Endodermal cell (in vitro differentiated cells): ENCODE results near the gene FARP1. TPM values are rescaled to one million over a fixed set of nuclear protein-coding genes. Genes with fewer than 3 reads are reported as not detected.

ENCODE experiments used
- DNase-seq: peaks from one replicate; pipeline ENCODE4 v3.0.0-alpha.2; 2017
- H3K27ac ChIP-seq: 2 replicates; pipeline ENCODE4 v1.5.1; 2013; ENCODE audit warnings: mild to moderate bottlenecking, low read depth, low read length, moderate library complexity
- H3K27me3 ChIP-seq: 2 replicates; pipeline ENCODE4 v1.6.1; 2013; ENCODE audit warnings: mild to moderate bottlenecking, low read length, moderate library complexity; ENCODE audit not compliant: insufficient read depth, control insufficient read depth, poor library complexity, severe bottlenecking
- H3K36me3 ChIP-seq: 2 replicates; pipeline ENCODE4 v1.7.0; 2013; ENCODE audit warnings: mild to moderate bottlenecking, low read length, moderate library complexity; ENCODE audit not compliant: control insufficient read depth, insufficient read depth
- H3K4me1 ChIP-seq: one replicate; pipeline ENCODE4 v1.7.0; 2013; ENCODE audit warnings: low read length; ENCODE audit not compliant: control insufficient read depth, insufficient read depth
- H3K4me3 ChIP-seq: 2 replicates; pipeline ENCODE4 v1.5.1; 2013; ENCODE audit warnings: mild to moderate bottlenecking, low read length, moderate library complexity
- H3K9ac ChIP-seq: 2 replicates; pipeline ENCODE4 v1.6.1; 2013; ENCODE audit warnings: mild to moderate bottlenecking, low read length, moderate library complexity; ENCODE audit not compliant: poor library complexity, severe bottlenecking; ENCODE audit errors: extremely low read depth
- H3K9me3 ChIP-seq: 2 replicates; pipeline ENCODE4 v1.6.1; 2013; ENCODE audit warnings: mild to moderate bottlenecking, low read length, moderate library complexity; ENCODE audit not compliant: control insufficient read depth
- H3K27ac Mint-ChIP-seq: 2 replicates; pipeline ENCODE4 v1.8.0; 2020; ENCODE audit warnings: mixed read lengths
- H3K27me3 Mint-ChIP-seq: 2 replicates; pipeline ENCODE4 v1.8.0; 2021; ENCODE audit warnings: mild to moderate bottlenecking, mixed read lengths; ENCODE audit not compliant: insufficient read depth
- H3K36me3 Mint-ChIP-seq: 2 replicates; pipeline ENCODE4 v1.8.0; 2020; ENCODE audit warnings: low read depth, mixed read lengths
- H3K4me1 Mint-ChIP-seq: 2 replicates; pipeline ENCODE4 v1.8.0; 2020; ENCODE audit warnings: mixed read lengths
- H3K4me3 Mint-ChIP-seq: 2 replicates; pipeline ENCODE4 v1.8.0; 2020; ENCODE audit warnings: mild to moderate bottlenecking, moderate library complexity, mixed read lengths
- H3K9me3 Mint-ChIP-seq: 2 replicates; pipeline ENCODE4 v1.8.0; 2020; ENCODE audit warnings: mild to moderate bottlenecking, mixed read lengths
- CTCF ChIP-seq: fragments of 200-600 bp; sonication (generic); conservative IDR thresholded peaks from 2 replicates; pipeline ENCODE4 v1.5.0; 2021; ENCODE audit warnings: antibody characterized with exemption, mild to moderate bottlenecking
- WGBS, 2 experiments: methylation state at CpG; one replicate each; pipeline versions ENCODE4 v1.1.5 to v1.1.7; 2013; ENCODE audit warnings: missing lambda C conversion rate in 2 of 2, mixed read lengths in 1 of 2; ENCODE audit not compliant: insufficient coverage in 1 of 2, insufficient read length in 1 of 2; 5-methylcytosine and 5-hydroxymethylcytosine counted together
- total RNA-seq, 2 donors: library from RNA; stranded (reverse); fragmentation: NEBNext Ultra II Directional in 1 of 2; extraction: Animal tissue kit (Norgen Biotek cat#: 25700) in 1 of 2; gene quantifications; 2 replicates in 1 of 2; 3 replicates in 1 of 2; pipeline ENCODE4 v1.2.1, GENCODE V29; 2021

The FARP1 gene
- total RNA-seq, 2 donors from 2014 or later, result 237 to 319 TPM

GRCh38 chr13:98403076-98403475, 260.2 kb downstream of the FARP1 start:
- H3K4me3 ChIP-seq, result no peak overlapping the region
- H3K27me3 ChIP-seq, result no peaks in the 10 kb centered on the region
- H3K4me3 Mint-ChIP-seq, result no peak overlapping the region
- H3K9me3 Mint-ChIP-seq, result no peaks in the 10 kb centered on the region
- H3K36me3 ChIP-seq, result peaks cover 98% of the 10 kb centered on the region
- peaks cover 20% of the 10 kb centered on the region for H3K4me1 Mint-ChIP-seq
- no peak overlapping the region for H3K9ac ChIP-seq
- TF ChIP-seq CTCF, result no peak
- no peaks in the 10 kb centered on the region for H3K27me3 Mint-ChIP-seq
- no peak overlapping the region for H3K27ac Mint-ChIP-seq
- WGBS, 2 experiments, result 97 to 100% methylated on average over 2 of the region's 2 CpGs
- H3K27ac ChIP-seq, result no peak overlapping the region
- no peak for DNase-seq
- H3K4me1 ChIP-seq, result peaks cover 10% of the 10 kb centered on the region
- peaks cover 54% of the 10 kb centered on the region for H3K36me3 Mint-ChIP-seq
- no peaks in the 10 kb centered on the region for H3K9me3 ChIP-seq

- Histone ChIP-seq H3K27me3 (no peaks in the 10 kb centered on the region), H3K27ac (peak overlapping the region; percentile 16), H3K4me1 (no peaks in the 10 kb centered on the region), H3K36me3 (peaks cover 95% of the 10 kb centered on the region), H3K9ac (no peak overlapping the region), H3K4me3 (no peak overlapping the region), H3K9me3 (no peaks in the 10 kb centered on the region)
- peak; percentile 70 for DNase-seq
- Mint-ChIP-seq H3K36me3 (peaks cover 60% of the 10 kb centered on the region), H3K9me3 (no peaks in the 10 kb centered on the region), H3K27me3 (no peaks in the 10 kb centered on the region), H3K4me3 (no peak overlapping the region), H3K4me1 (peaks cover 6% of the 10 kb centered on the region), H3K27ac (no peak overlapping the region)
- 68 to 72% methylated on average over 7 of the region's 7 CpGs for WGBS, 2 experiments
- no peak for TF ChIP-seq CTCF
Observed at GRCh38 chr13:98405107-98405571, 262.2 kb downstream of the FARP1 start.

GRCh38 chr13:98405690-98406344, 262.9 kb downstream of the FARP1 start:
- no peak overlapping the region for H3K9ac ChIP-seq
- H3K36me3 ChIP-seq, result peaks cover 95% of the 10 kb centered on the region
- DNase-seq, result no peak
- Mint-ChIP-seq H3K9me3 (no peaks in the 10 kb centered on the region), H3K27ac (peak overlapping the region; percentile 28), H3K4me3 (no peak overlapping the region), H3K4me1 (peaks cover 6% of the 10 kb centered on the region), H3K27me3 (no peaks in the 10 kb centered on the region), H3K36me3 (peaks cover 60% of the 10 kb centered on the region)
- no peaks in the 10 kb centered on the region for H3K27me3 ChIP-seq
- no peak overlapping the region for H3K27ac ChIP-seq
- 92 to 97% methylated on average over 5 to 8 of the region's 8 CpGs for WGBS, 2 experiments
- no peak overlapping the region for H3K4me3 ChIP-seq
- no peak for TF ChIP-seq CTCF
- H3K9me3 ChIP-seq, result no peaks in the 10 kb centered on the region
- no peaks in the 10 kb centered on the region for H3K4me1 ChIP-seq
